Glutamatergic neuron (in vitro differentiated cells): ENCODE data around the gene DYNLT1. TPM values are rescaled to one million over a fixed set of nuclear protein-coding genes. Genes with fewer than 3 reads are reported as not detected.
"Not testable (repeated sequence)": the region's sequence is repeated elsewhere in the genome, so short reads cannot be mapped to it uniquely, and the experiment has no call there.

Experiments
- DNase-seq: peaks from one replicate; pipeline ENCODE4 v3.0.0; 2022
- H3K27ac Mint-ChIP-seq: one replicate; pipeline ENCODE4 v1.8.0; 2020; ENCODE audit warnings: mild to moderate bottlenecking, mixed read lengths, inconsistent platforms; ENCODE audit not compliant: unreplicated experiment
- H3K27me3 Mint-ChIP-seq: one replicate; pipeline ENCODE4 v1.8.0; 2020; ENCODE audit warnings: mild to moderate bottlenecking, moderate library complexity, mixed read lengths, inconsistent platforms; ENCODE audit not compliant: unreplicated experiment
- H3K36me3 Mint-ChIP-seq: one replicate; pipeline ENCODE4 v1.8.0; 2020; ENCODE audit warnings: mild to moderate bottlenecking, mixed read lengths, inconsistent platforms; ENCODE audit not compliant: unreplicated experiment
- H3K4me1 Mint-ChIP-seq: one replicate; pipeline ENCODE4 v1.8.0; 2020; ENCODE audit warnings: mild to moderate bottlenecking, low read depth, mixed read lengths, inconsistent platforms; ENCODE audit not compliant: unreplicated experiment
- H3K4me3 Mint-ChIP-seq: one replicate; pipeline ENCODE4 v1.8.0; 2020; ENCODE audit warnings: mild to moderate bottlenecking, mixed read lengths, inconsistent platforms; ENCODE audit not compliant: unreplicated experiment
- H3K9me3 Mint-ChIP-seq: one replicate; pipeline ENCODE4 v1.8.0; 2020; ENCODE audit warnings: mild to moderate bottlenecking, moderate library complexity, mixed read lengths, inconsistent platforms; ENCODE audit not compliant: unreplicated experiment
- CTCF ChIP-seq: fragments of 200-600 bp; sonication (generic); IDR thresholded peaks from one replicate; pipeline ENCODE4 v1.5.0; 2021; ENCODE audit not compliant: partially characterized antibody, unreplicated experiment
- total RNA-seq: library from RNA; stranded (reverse); fragmentation: NEBNext Ultra II Directional; extraction: Animal tissue kit (Norgen Biotek cat#: 25700); gene quantifications from one replicate; pipeline ENCODE4 v1.2.1, GENCODE V29; 2021; ENCODE audit not compliant: unreplicated experiment

DYNLT1 gene
- total RNA-seq, 1 donor from 2014 or later, result 261 TPM

GRCh38 chr6:158638324-158638854 lies 6.2 kb downstream of the DYNLT1 start:
- Mint-ChIP-seq H3K36me3 (no peaks in the 10 kb centered on the region), H3K27me3 (peaks cover 5% of the 10 kb centered on the region), H3K9me3 (peaks cover 5% of the 10 kb centered on the region), H3K4me1 (peaks cover 24% of the 10 kb centered on the region), H3K4me3 (no peak overlapping the region), H3K27ac (peak overlapping the region; percentile 36)
- no peak for TF ChIP-seq CTCF
- no peak for DNase-seq

- Mint-ChIP-seq H3K9me3 (peaks cover 4% of the 10 kb centered on the region), H3K4me3 (no peak overlapping the region), H3K36me3 (no peaks in the 10 kb centered on the region), H3K27ac (no peak overlapping the region), H3K4me1 (peaks cover 12% of the 10 kb centered on the region), H3K27me3 (peaks cover 8% of the 10 kb centered on the region)
- TF ChIP-seq CTCF, result no peak
- DNase-seq, result no peak
These were observed 7.8 kb downstream of the DYNLT1 start for GRCh38 chr6:158636778-158637177.

- no peak overlapping the region for H3K27ac Mint-ChIP-seq
These were observed 9.0 kb downstream of the DYNLT1 start for GRCh38 chr6:158635427-158636073.

GRCh38 chr6:158634695-158635426 lies 9.7 kb downstream of the DYNLT1 start:
- peaks cover 4% of the 10 kb centered on the region for H3K9me3 Mint-ChIP-seq
- no peak for TF ChIP-seq CTCF
- H3K4me1 Mint-ChIP-seq, result peaks cover 9% of the 10 kb centered on the region
- H3K27ac Mint-ChIP-seq, result no peak overlapping the region
- no peak overlapping the region for H3K4me3 Mint-ChIP-seq
- H3K27me3 Mint-ChIP-seq, result peaks cover 6% of the 10 kb centered on the region
- H3K36me3 Mint-ChIP-seq, result peaks cover 6% of the 10 kb centered on the region
- no peak for DNase-seq

More at GRCh38 chr6:158635427-158636073, 9.0 kb downstream of the DYNLT1 start:
- no peak for DNase-seq
- no peak for TF ChIP-seq CTCF
- Mint-ChIP-seq H3K27me3 (peaks cover 8% of the 10 kb centered on the region), H3K4me1 (peaks cover 13% of the 10 kb centered on the region), H3K9me3 (peaks cover 4% of the 10 kb centered on the region), H3K36me3 (peaks cover 6% of the 10 kb centered on the region), H3K4me3 (no peak overlapping the region)

GRCh38 chr6:158633127-158633526 lies 11.4 kb downstream of the DYNLT1 start:
- H3K9me3 Mint-ChIP-seq, result peaks cover 10% of the 10 kb centered on the region
- H3K27ac Mint-ChIP-seq, result no peak overlapping the region
- H3K36me3 Mint-ChIP-seq, result peaks cover 6% of the 10 kb centered on the region
- no peak for DNase-seq
- H3K4me3 Mint-ChIP-seq, result no peak overlapping the region
- peaks cover 8% of the 10 kb centered on the region for H3K27me3 Mint-ChIP-seq
- peaks cover 19% of the 10 kb centered on the region for H3K4me1 Mint-ChIP-seq
- TF ChIP-seq CTCF, result no peak

- not testable (repeated sequence) for H3K4me3 Mint-ChIP-seq, DNase-seq, H3K27ac Mint-ChIP-seq, H3K36me3 Mint-ChIP-seq
- Mint-ChIP-seq H3K4me1 (peaks cover 24% of the 10 kb centered on the region), H3K9me3 (peaks cover 15% of the 10 kb centered on the region), H3K27me3 (peaks cover 13% of the 10 kb centered on the region)
These were observed 11.9 kb downstream of the DYNLT1 start for GRCh38 chr6:158632538-158633119.
